Ovary (tissue), 3 donors: ENCODE results near the gene MSI2.

Experiments used
- EP300 ChIP-seq: sonication (generic); formaldehyde crosslinking; IDR thresholded peaks from one replicate; pipeline ENCODE4 v1.6.1; 2017; ENCODE audit warnings: antibody characterized with exemption
- POLR2A ChIP-seq: fragments of 450-650 bp; IDR thresholded peaks from one replicate; pipeline ENCODE4 v1.6.1; 2017; ENCODE audit warnings: antibody characterized with exemption, mild to moderate bottlenecking, moderate library complexity
- TF ChIP-seq, protein P1 (sequence below), 3 donors: fragments of 450-650 bp in 2 of 3; fragments of 200-600 bp in 1 of 3; IDR thresholded peaks; one replicate each; pipeline versions ENCODE4 v1.5.1 to v1.8.0; 2016 to 2022; ENCODE audit warnings: antibody characterized with exemption in 3 of 3, mild to moderate bottlenecking in 1 of 3
- donor health status: DM: no; HTN: no; CAD: no.

DNA sequence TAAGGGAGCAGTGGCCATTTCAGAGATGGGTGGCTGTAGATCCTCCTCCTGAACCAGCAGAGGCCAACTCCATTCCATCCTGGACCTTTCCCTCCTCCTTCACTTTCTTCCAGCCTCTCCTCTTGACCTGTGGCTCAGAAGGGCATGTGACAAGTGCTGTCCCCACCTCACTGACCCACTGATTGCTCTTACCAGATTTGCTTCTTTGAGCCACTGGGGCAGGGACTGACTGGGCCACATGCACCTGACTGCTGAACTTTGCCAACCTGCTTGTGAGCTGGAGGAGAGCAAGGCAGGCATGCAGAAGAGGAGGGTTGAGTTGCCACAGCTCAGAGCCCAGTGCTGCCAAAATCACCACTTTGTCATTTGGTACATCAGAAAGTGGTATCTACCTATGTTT, 68.3 kb downstream of the MSI2 start:
- TF ChIP-seq, protein P1, sequence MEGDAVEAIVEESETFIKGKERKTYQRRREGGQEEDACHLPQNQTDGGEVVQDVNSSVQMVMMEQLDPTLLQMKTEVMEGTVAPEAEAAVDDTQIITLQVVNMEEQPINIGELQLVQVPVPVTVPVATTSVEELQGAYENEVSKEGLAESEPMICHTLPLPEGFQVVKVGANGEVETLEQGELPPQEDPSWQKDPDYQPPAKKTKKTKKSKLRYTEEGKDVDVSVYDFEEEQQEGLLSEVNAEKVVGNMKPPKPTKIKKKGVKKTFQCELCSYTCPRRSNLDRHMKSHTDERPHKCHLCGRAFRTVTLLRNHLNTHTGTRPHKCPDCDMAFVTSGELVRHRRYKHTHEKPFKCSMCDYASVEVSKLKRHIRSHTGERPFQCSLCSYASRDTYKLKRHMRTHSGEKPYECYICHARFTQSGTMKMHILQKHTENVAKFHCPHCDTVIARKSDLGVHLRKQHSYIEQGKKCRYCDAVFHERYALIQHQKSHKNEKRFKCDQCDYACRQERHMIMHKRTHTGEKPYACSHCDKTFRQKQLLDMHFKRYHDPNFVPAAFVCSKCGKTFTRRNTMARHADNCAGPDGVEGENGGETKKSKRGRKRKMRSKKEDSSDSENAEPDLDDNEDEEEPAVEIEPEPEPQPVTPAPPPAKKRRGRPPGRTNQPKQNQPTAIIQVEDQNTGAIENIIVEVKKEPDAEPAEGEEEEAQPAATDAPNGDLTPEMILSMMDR (IDR thresholded peaks at IDR 0.05): no peak
- TF ChIP-seq POLR2A: no peak
- TF ChIP-seq EP300: no peak
